ENCODE results near the gene RLN3.

- TF ChIP-seq POLR2AphosphoS5 (IDR thresholded peaks at IDR 0.05; ENCODE audit: low read depth, low read length) (no peak), POLR2A (IDR thresholded peaks at IDR 0.05; ENCODE audit: low read depth, low read length) (no peak), TAF1 (IDR thresholded peaks at IDR 0.05; ENCODE audit: low read depth, low read length) (no peak)
Measured at GRCh38 chr19:14000691-14001375, 27.1 kb upstream of the RLN3 start.

Measured in GM12891 (cell line).